Measurements from ENCODE around the gene CTTN.

GRCh38 chr11:70378506-70379134 lies 19.7 kb upstream of the CTTN start:
- TF ChIP-seq, protein P1, sequence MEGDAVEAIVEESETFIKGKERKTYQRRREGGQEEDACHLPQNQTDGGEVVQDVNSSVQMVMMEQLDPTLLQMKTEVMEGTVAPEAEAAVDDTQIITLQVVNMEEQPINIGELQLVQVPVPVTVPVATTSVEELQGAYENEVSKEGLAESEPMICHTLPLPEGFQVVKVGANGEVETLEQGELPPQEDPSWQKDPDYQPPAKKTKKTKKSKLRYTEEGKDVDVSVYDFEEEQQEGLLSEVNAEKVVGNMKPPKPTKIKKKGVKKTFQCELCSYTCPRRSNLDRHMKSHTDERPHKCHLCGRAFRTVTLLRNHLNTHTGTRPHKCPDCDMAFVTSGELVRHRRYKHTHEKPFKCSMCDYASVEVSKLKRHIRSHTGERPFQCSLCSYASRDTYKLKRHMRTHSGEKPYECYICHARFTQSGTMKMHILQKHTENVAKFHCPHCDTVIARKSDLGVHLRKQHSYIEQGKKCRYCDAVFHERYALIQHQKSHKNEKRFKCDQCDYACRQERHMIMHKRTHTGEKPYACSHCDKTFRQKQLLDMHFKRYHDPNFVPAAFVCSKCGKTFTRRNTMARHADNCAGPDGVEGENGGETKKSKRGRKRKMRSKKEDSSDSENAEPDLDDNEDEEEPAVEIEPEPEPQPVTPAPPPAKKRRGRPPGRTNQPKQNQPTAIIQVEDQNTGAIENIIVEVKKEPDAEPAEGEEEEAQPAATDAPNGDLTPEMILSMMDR (IDR thresholded peaks at IDR 0.05; ENCODE audit: insufficient read depth, low read length), result no peak
- TF ChIP-seq POLR2AphosphoS5 (IDR thresholded peaks at IDR 0.05; ENCODE audit: low read depth) (no peak), SPI1 (IDR thresholded peaks at IDR 0.05; ENCODE audit: borderline replicate concordance, low read depth) (no peak)
- TF ChIP-seq, protein P2, sequence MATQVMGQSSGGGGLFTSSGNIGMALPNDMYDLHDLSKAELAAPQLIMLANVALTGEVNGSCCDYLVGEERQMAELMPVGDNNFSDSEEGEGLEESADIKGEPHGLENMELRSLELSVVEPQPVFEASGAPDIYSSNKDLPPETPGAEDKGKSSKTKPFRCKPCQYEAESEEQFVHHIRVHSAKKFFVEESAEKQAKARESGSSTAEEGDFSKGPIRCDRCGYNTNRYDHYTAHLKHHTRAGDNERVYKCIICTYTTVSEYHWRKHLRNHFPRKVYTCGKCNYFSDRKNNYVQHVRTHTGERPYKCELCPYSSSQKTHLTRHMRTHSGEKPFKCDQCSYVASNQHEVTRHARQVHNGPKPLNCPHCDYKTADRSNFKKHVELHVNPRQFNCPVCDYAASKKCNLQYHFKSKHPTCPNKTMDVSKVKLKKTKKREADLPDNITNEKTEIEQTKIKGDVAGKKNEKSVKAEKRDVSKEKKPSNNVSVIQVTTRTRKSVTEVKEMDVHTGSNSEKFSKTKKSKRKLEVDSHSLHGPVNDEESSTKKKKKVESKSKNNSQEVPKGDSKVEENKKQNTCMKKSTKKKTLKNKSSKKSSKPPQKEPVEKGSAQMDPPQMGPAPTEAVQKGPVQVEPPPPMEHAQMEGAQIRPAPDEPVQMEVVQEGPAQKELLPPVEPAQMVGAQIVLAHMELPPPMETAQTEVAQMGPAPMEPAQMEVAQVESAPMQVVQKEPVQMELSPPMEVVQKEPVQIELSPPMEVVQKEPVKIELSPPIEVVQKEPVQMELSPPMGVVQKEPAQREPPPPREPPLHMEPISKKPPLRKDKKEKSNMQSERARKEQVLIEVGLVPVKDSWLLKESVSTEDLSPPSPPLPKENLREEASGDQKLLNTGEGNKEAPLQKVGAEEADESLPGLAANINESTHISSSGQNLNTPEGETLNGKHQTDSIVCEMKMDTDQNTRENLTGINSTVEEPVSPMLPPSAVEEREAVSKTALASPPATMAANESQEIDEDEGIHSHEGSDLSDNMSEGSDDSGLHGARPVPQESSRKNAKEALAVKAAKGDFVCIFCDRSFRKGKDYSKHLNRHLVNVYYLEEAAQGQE (IDR thresholded peaks at IDR 0.05; ENCODE audit: insufficient replicate concordance, low read depth), result no peak

Measured in HL-60 (cell line).